NT2/D1 (cell line): Measurements from ENCODE around the gene BBS5.

Experiments
- YY1 ChIP-seq: IDR thresholded peaks from 2 replicates; pipeline ENCODE4 v1.6.1; 2011; ENCODE audit not compliant: insufficient read length, insufficient read depth
- ZNF274 ChIP-seq: IDR thresholded peaks from 2 replicates; pipeline ENCODE4 v1.6.1; 2011; ENCODE audit warnings: mild to moderate bottlenecking, low read depth, low read length

- TF ChIP-seq ZNF274 (no peak), YY1 (no peak)
Observed at GRCh38 chr2:169495310-169495928, 16.1 kb downstream of the BBS5 start.
